OCI-LY3 (cell line): ENCODE results near the gene EEIG2.

Experiments
- H2AFZ ChIP-seq: fragments of 200-600, 300-600 bp; shearing (Covaris generic); 2 replicates; pipeline ENCODE4 v1.6.0; 2014; ENCODE audit warnings: antibody characterized with exemption, low read depth, low read length
- H3K27ac ChIP-seq: fragments of 200-600, 300-600 bp; sonication (generic); 2 replicates; pipeline ENCODE4 v1.5.1; 2014; ENCODE audit warnings: mild to moderate bottlenecking, low read length, moderate library complexity, mixed read lengths
- H3K27me3 ChIP-seq: fragments of 200-600, 300-600 bp; sonication (generic); 2 replicates; pipeline ENCODE4 v1.6.1; 2014; ENCODE audit warnings: low read depth, low read length, mixed read lengths
- H3K36me3 ChIP-seq: fragments of 200-600, 300-600 bp; sonication (generic); replicated peaks from 2 replicates; pipeline ENCODE3; 2014; ENCODE audit warnings: low read depth, low read length, mixed read lengths
- H3K4me1 ChIP-seq: fragments of 300-600, 200-600 bp; sonication (generic); 2 replicates; pipeline ENCODE4 v1.6.1; 2014; ENCODE audit warnings: low read length, mixed read lengths
- H3K4me2 ChIP-seq: fragments of 200-600, 300-600 bp; sonication (generic); 2 replicates; pipeline ENCODE4 v1.6.1; 2014; ENCODE audit warnings: low read length, mixed read lengths
- H3K4me3 ChIP-seq: fragments of 300-600, 200-600 bp; sonication (generic); 2 replicates; pipeline ENCODE4 v1.5.1; 2014; ENCODE audit warnings: antibody characterized with exemption, mild to moderate bottlenecking, low read length, moderate library complexity
- H3K79me2 ChIP-seq: fragments of 300-600, 200-600 bp; shearing (Covaris generic); 2 replicates; pipeline ENCODE4 v1.6.1; 2014; ENCODE audit warnings: mild to moderate bottlenecking, low read length, mixed read lengths
- H3K9ac ChIP-seq: fragments of 300-600, 200-600 bp; shearing (Covaris generic); 2 replicates; pipeline ENCODE4 v1.6.0; 2014; ENCODE audit warnings: mild to moderate bottlenecking, low read length, moderate library complexity
- H3K9me3 ChIP-seq: fragments of 200-600, 300-600 bp; shearing (Covaris generic); 2 replicates; pipeline ENCODE4 v1.6.1; 2014; ENCODE audit warnings: low read length, mixed read lengths; ENCODE audit not compliant: insufficient read depth
- H4K20me1 ChIP-seq: fragments of 200-600, 300-600 bp; sonication (generic); 2 replicates; pipeline ENCODE4 v1.6.1; 2016; ENCODE audit warnings: low read length, mixed read lengths; ENCODE audit not compliant: insufficient read depth
- EZH2phosphoT487 ChIP-seq: fragments of 200-600 bp; shearing (Covaris generic); IDR thresholded peaks from 2 replicates; pipeline ENCODE4 v1.6.1; 2018; ENCODE audit warnings: antibody characterized with exemption, mixed run types, low read depth
- TF ChIP-seq, protein P1 (sequence below): fragments of 200-600, 300-600 bp; sonication (generic); IDR thresholded peaks from 2 replicates; pipeline ENCODE4 v1.5.1; 2014; ENCODE audit warnings: antibody characterized with exemption, low read length, low read depth

Gene EEIG2

DNA sequence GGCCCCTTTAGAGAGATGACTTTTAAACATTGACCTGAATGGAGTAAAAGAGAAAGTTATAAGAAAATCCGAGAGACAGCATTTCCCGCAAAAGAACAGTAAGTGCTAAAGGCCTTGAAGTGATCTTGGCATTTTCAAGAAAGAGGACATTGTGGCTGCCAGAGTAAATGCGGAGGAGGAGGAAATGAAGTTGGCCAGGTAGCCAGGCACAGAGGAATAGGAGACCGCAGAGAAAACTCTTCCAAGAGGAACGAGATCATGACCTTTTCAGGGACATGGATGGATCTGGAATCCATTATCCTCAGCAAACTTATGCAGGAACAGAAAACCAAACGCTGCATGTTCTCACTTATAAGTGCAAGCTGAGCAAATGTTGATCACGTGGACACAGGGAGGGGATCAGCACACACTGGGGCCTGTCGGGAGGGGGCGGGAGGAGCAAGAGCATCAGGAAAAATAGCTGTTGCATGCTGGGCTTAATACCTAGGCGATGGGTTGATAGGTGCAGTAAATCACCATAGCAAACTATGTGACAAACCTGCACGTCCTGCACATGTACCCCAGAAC, 49.7 kb downstream of the EEIG2 start:
- H3K36me3 ChIP-seq = no peaks in the 10 kb centered on the region
- H2AFZ ChIP-seq = no peak overlapping the region
- H3K4me3 ChIP-seq = no peak overlapping the region
- no peaks in the 10 kb centered on the region for H3K27me3 ChIP-seq
- TF ChIP-seq, protein P1, sequence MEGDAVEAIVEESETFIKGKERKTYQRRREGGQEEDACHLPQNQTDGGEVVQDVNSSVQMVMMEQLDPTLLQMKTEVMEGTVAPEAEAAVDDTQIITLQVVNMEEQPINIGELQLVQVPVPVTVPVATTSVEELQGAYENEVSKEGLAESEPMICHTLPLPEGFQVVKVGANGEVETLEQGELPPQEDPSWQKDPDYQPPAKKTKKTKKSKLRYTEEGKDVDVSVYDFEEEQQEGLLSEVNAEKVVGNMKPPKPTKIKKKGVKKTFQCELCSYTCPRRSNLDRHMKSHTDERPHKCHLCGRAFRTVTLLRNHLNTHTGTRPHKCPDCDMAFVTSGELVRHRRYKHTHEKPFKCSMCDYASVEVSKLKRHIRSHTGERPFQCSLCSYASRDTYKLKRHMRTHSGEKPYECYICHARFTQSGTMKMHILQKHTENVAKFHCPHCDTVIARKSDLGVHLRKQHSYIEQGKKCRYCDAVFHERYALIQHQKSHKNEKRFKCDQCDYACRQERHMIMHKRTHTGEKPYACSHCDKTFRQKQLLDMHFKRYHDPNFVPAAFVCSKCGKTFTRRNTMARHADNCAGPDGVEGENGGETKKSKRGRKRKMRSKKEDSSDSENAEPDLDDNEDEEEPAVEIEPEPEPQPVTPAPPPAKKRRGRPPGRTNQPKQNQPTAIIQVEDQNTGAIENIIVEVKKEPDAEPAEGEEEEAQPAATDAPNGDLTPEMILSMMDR = no peak
- TF ChIP-seq EZH2phosphoT487 = no peak
- no peaks in the 10 kb centered on the region for H3K4me1 ChIP-seq
- no peaks in the 10 kb centered on the region for H4K20me1 ChIP-seq
- H3K4me2 ChIP-seq = no peak overlapping the region
- no peaks in the 10 kb centered on the region for H3K9me3 ChIP-seq
- H3K9ac ChIP-seq = no peak overlapping the region
- no peak overlapping the region for H3K27ac ChIP-seq
- no peaks in the 10 kb centered on the region for H3K79me2 ChIP-seq
